Measurements from ENCODE around the gene NAXD.

NAXD gene

GRCh38 chr13:110646442-110647364, 31.4 kb downstream of the NAXD start:
- Histone ChIP-seq H4K91ac (ENCODE audit: low read depth, low read length, poor library complexity) (no peak overlapping the region), H3K9me3 (replicated peaks in 1 of 2; ENCODE audit: control insufficient read depth in 2 of 2, insufficient read depth in 1 of 2, low read depth in 1 of 2, low read length in 2 of 2) (no peaks in the 10 kb centered on the region), H3K79me1 (ENCODE audit: low read depth, low read length) (peaks cover 3% of the 10 kb centered on the region), H2AFZ (ENCODE audit: low read length) (no peak overlapping the region), H2BK12ac (ENCODE audit: low read length) (no peak overlapping the region), H3K4me2 (ENCODE audit: insufficient read depth, low read length, poor library complexity, severe bottlenecking) (no peak overlapping the region), H3K4me1 (ENCODE audit: control insufficient read depth in 2 of 2, insufficient read depth in 1 of 2, low read depth in 1 of 2, low read length in 2 of 2) (peaks cover 0 to 23% of the 10 kb centered on the region in 2 donors), H3K18ac (ENCODE audit: low read length) (peak overlapping the region; percentile 63), H3K27ac (replicated peaks; ENCODE audit: low read length) (no peak overlapping the region), H3K9ac (ENCODE audit: low read depth, low read length, poor library complexity) (no peak overlapping the region), H4K8ac (ENCODE audit: low read depth, low read length) (no peak overlapping the region), H3K4me3 (ENCODE audit: low read length in 2 of 2) (no peak overlapping the region), H2BK15ac (ENCODE audit: low read length) (peak overlapping the region; percentile 67), H2BK120ac (ENCODE audit: low read depth, low read length) (no peak overlapping the region), H3K27me3 (ENCODE audit: control insufficient read depth in 3 of 3, insufficient read depth in 3 of 3, low read depth in 1 of 3, low read length in 3 of 3) (peaks cover 0 to 2% (median 0%) of the 10 kb centered on the region in 3 experiments), H2BK5ac (ENCODE audit: low read length) (peak overlapping the region; percentile 13), H3K36me3 (replicated peaks in 1 of 2; ENCODE audit: control insufficient read depth in 2 of 2, insufficient read depth in 2 of 2, low read length in 2 of 2) (peaks cover 19 to 90% of the 10 kb centered on the region in 2 donors), H3K23ac (ENCODE audit: low read depth, low read length, poor library complexity) (peak overlapping the region; percentile 50), H3K4ac (ENCODE audit: low read length) (no peak overlapping the region), H3K14ac (ENCODE audit: low read length) (peak overlapping the region; percentile 56), H2AK5ac (ENCODE audit: low read depth, low read length) (peak overlapping the region; percentile 67)
- no CpG with 5 or more reads among the region's 29 CpGs for WGBS, 2 donors (ENCODE audit: extremely low coverage in 2 of 2, insufficient read length in 2 of 2, insufficient replicate concordance in 1 of 2)
- no peak for DNase-seq (ENCODE audit: low spot score)

DNA sequence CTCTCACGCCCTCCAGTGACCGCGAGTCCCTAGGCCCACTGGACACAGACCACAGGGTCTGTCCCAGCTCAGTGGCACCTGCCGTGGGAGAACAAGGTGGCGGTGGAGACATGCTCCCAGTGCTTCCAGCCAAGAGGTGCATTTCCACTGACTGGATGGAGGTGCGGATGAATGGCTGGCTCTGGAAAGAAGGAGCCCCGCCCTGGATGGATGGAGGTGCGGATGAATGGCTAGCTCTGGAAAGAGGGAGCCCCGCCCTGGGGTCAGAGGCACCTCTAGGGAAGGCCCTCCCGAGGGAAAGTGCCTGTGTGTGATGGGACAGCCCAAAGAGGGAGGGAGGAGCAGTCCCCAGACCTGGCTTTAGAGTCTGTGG, 32.0 kb downstream of the NAXD start:
- Histone ChIP-seq H3K14ac (ENCODE audit: low read length) (no peak overlapping the region), H3K4me1 (ENCODE audit: control insufficient read depth in 2 of 2, insufficient read depth in 1 of 2, low read depth in 1 of 2, low read length in 2 of 2) (peaks cover 0 to 23% of the 10 kb centered on the region in 2 donors), H3K4me2 (ENCODE audit: insufficient read depth, low read length, poor library complexity, severe bottlenecking) (no peak overlapping the region), H2AFZ (ENCODE audit: low read length) (no peak overlapping the region), H2BK12ac (ENCODE audit: low read length) (no peak overlapping the region), H3K9me3 (replicated peaks in 1 of 2; ENCODE audit: control insufficient read depth in 2 of 2, insufficient read depth in 1 of 2, low read depth in 1 of 2, low read length in 2 of 2) (no peaks in the 10 kb centered on the region), H3K4ac (ENCODE audit: low read length) (no peak overlapping the region), H2BK15ac (ENCODE audit: low read length) (peak overlapping the region; percentile 67), H3K18ac (ENCODE audit: low read length) (peak overlapping the region; percentile 63), H2BK120ac (ENCODE audit: low read depth, low read length) (no peak overlapping the region), H3K9ac (ENCODE audit: low read depth, low read length, poor library complexity) (no peak overlapping the region), H3K27ac (replicated peaks; ENCODE audit: low read length) (no peak overlapping the region), H3K27me3 (ENCODE audit: control insufficient read depth in 3 of 3, insufficient read depth in 3 of 3, low read depth in 1 of 3, low read length in 3 of 3) (peaks cover 0 to 2% (median 0%) of the 10 kb centered on the region in 3 experiments), H2AK5ac (ENCODE audit: low read depth, low read length) (peak overlapping the region; percentile 67), H3K23ac (ENCODE audit: low read depth, low read length, poor library complexity) (peak overlapping the region; percentile 50), H3K36me3 (replicated peaks in 1 of 2; ENCODE audit: control insufficient read depth in 2 of 2, insufficient read depth in 2 of 2, low read length in 2 of 2) (peaks cover 16 to 91% of the 10 kb centered on the region in 2 donors), H4K91ac (ENCODE audit: low read depth, low read length, poor library complexity) (no peak overlapping the region), H4K8ac (ENCODE audit: low read depth, low read length) (no peak overlapping the region), H2BK5ac (ENCODE audit: low read length) (peak overlapping the region; percentile 13), H3K79me1 (ENCODE audit: low read depth, low read length) (peaks cover 3% of the 10 kb centered on the region), H3K4me3 (ENCODE audit: low read length in 2 of 2) (no peak overlapping the region)
- no CpG with 5 or more reads among the region's 10 CpGs for WGBS, 2 donors (ENCODE audit: extremely low coverage in 2 of 2, insufficient read length in 2 of 2, insufficient replicate concordance in 1 of 2)
- DNase-seq (ENCODE audit: low spot score) = no peak

- no peak overlapping the region for H4K91ac ChIP-seq (ENCODE audit: low read depth, low read length, poor library complexity)
- no peak overlapping the region for H2AK5ac ChIP-seq (ENCODE audit: low read depth, low read length)
- H3K27me3 ChIP-seq (ENCODE audit: control insufficient read depth in 3 of 3, insufficient read depth in 3 of 3, low read depth in 1 of 3, low read length in 3 of 3) = peaks cover 0 to 2% (median 0%) of the 10 kb centered on the region in 3 experiments
- H3K36me3 ChIP-seq (replicated peaks in 1 of 2; ENCODE audit: control insufficient read depth in 2 of 2, insufficient read depth in 2 of 2, low read length in 2 of 2) = peaks cover 12 to 88% of the 10 kb centered on the region in 2 donors
- no peak overlapping the region for H3K4me2 ChIP-seq (ENCODE audit: insufficient read depth, low read length, poor library complexity, severe bottlenecking)
- no peak overlapping the region for H3K23ac ChIP-seq (ENCODE audit: low read depth, low read length, poor library complexity)
- no peak for DNase-seq (ENCODE audit: low spot score)
- no peak overlapping the region for H4K8ac ChIP-seq (ENCODE audit: low read depth, low read length)
- H3K14ac ChIP-seq (ENCODE audit: low read length) = no peak overlapping the region
- H3K9me3 ChIP-seq (replicated peaks in 1 of 2; ENCODE audit: control insufficient read depth in 2 of 2, insufficient read depth in 1 of 2, low read depth in 1 of 2, low read length in 2 of 2) = no peaks in the 10 kb centered on the region
- no peak overlapping the region for H2BK12ac ChIP-seq (ENCODE audit: low read length)
- H3K4me3 ChIP-seq (ENCODE audit: low read length in 2 of 2) = peak overlapping the region in 1 of 2 donors; percentile 9
- no peak overlapping the region for H2BK120ac ChIP-seq (ENCODE audit: low read depth, low read length)
- WGBS, 2 donors (ENCODE audit: extremely low coverage in 2 of 2, insufficient read length in 2 of 2, insufficient replicate concordance in 1 of 2) = no CpG with 5 or more reads among the region's 16 CpGs
- H3K27ac ChIP-seq (replicated peaks; ENCODE audit: low read length) = no peak overlapping the region
- no peak overlapping the region for H2BK15ac ChIP-seq (ENCODE audit: low read length)
- no peak overlapping the region for H2BK5ac ChIP-seq (ENCODE audit: low read length)
- peak overlapping the region; percentile 16 for H3K9ac ChIP-seq (ENCODE audit: low read depth, low read length, poor library complexity)
- H2AFZ ChIP-seq (ENCODE audit: low read length) = no peak overlapping the region
- no peak overlapping the region for H3K4ac ChIP-seq (ENCODE audit: low read length)
- peak overlapping the region; percentile 80 for H3K18ac ChIP-seq (ENCODE audit: low read length)
- H3K79me1 ChIP-seq (ENCODE audit: low read depth, low read length) = peaks cover 2% of the 10 kb centered on the region
- peaks cover 0 to 23% of the 10 kb centered on the region in 2 donors for H3K4me1 ChIP-seq (ENCODE audit: control insufficient read depth in 2 of 2, insufficient read depth in 1 of 2, low read depth in 1 of 2, low read length in 2 of 2)
Observed at GRCh38 chr13:110648146-110648819, 32.9 kb downstream of the NAXD start.
